Right renal pelvis (tissue), 4 donors: Measurements from ENCODE around the gene TMEM178A. TPM values are rescaled to one million over a fixed set of nuclear protein-coding genes. Genes with fewer than 3 reads are reported as not detected.
A peak's percentile ranks its signal among the peaks of the same experiment; 100 is the strongest.
"Not testable (repeated sequence)": the region's sequence is repeated elsewhere in the genome, so short reads cannot be mapped to it uniquely, and the experiment has no call there.

Experiments
- DNase-seq, 4 donors: peaks; one replicate each; pipeline ENCODE4 v3.0.0-alpha.2; 2013; ENCODE audit warnings: low read depth in 4 of 4, low spot score in 3 of 4, missing footprints in 1 of 4
- polyA plus RNA-seq, 4 donors: library from polyadenylated mRNA; unstranded; fragments of 120-200 nt; gene quantifications; one replicate each; pipeline ENCODE4 v1.2.1, GENCODE V29; 2013; ENCODE audit not compliant: insufficient read length in 4 of 4

The TMEM178A gene
- polyA plus RNA-seq, 4 donors = 77.2 to 101 (median 84.0) TPM

DNA sequence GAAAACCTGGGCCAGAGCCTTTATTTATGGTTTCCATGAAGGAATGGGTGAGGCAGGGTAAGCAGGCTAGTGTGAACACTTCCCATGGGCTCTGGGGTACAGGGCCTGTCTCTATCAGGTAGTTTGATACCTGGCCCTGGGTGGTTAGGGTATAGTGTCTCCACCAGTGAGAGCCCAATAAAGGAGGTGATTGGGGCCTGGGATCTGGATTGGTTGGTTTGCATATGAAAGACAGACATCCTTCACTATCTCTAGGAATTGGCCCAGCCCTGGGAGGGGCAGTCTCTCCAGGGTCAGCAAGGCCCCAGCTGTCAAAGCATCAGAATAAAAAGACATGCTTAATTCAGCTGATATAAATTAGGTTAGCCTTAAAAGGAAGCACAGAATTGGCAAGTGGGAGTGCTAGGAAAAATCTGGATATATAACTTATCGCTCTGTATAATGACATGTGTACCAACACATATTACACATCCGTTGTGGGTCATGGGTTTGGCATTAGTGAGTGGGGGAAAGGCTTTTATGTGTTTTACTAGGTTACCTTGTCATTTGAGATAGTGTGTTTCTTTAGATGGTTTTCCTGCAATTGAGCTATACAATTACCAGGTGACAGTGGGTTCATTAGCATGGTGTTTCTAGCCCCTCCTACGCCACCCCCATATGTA is 18.5 kb upstream of the TMEM178A start:
- no peak for DNase-seq

DNA sequence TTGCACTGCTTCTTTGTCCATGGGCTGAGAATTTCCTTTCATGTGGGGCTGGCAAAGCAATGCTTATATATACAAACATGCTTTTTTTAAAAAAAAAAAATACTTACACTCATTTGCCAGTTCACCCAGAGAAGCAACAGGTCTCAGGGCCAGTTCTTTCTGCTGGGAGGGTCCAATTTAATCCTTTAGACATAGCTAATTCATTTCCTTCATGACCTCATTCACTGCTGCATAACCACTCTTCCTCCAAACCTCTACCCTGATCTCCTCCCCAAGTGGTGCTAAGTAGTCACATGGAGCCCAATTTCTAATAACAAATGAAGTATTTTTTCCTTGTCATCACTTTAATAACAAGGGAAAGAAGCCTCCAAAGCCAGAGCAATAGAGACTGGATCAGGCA is 17.1 kb upstream of the TMEM178A start:
- DNase-seq = no peak

DNA sequence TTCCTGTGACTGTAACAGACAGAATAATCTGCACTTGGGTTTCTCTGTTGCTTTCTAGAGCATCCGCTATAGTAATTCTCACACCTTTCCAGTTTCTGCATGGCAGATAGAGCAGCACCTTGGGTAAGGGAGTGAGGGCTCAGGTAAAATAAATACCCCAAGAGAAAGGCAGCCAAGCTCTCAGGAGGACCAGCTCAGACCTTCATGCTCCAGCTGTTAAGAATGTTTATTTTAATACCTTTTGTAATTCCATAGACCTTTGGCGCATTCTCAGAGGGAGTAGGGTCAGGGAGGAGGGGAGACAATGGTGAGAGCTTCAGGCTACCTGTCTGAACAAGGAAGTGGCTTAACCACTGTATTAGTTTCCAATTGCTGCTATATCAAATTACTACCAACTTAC is 16.2 kb upstream of the TMEM178A start:
- DNase-seq = no peak

DNA sequence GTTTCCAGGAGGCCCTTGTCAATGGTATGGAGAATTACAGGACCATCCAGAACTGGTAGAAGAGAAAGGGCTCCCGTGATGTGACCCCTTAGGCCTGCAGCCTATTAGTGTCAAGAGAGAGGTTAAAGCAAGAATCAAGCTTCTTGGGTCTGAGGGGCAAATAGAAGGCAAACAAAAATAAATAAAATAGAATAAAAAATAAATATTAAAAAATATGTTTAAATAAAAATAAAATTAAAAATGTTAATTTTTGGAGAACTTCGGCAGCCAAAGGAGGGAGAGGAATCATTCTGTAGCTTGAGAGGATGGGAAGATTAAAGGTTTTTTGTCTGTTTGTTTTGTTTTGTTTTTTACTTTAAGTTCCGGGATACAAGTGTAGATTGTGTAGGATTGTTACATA is 15.2 kb upstream of the TMEM178A start:
- DNase-seq = no peak

DNA sequence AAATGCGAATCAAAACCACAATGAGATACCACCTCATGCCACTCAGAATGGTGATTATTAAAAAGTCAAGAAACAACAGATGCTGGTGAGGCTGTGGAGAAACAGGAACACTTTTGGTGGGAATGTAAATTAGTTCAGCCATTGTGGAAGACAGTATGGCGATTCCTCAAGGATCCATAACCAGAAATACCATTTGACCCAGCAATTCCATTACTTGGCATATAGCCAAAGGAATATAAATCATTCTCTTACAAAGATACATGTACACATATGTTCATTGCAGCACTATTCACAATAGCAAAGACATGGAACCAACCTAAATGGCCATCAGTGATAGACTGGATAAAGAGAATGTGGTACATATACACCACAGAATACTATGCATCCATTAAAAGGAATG is 9.5 kb upstream of the TMEM178A start:
- DNase-seq = not testable (repeated sequence)

DNA sequence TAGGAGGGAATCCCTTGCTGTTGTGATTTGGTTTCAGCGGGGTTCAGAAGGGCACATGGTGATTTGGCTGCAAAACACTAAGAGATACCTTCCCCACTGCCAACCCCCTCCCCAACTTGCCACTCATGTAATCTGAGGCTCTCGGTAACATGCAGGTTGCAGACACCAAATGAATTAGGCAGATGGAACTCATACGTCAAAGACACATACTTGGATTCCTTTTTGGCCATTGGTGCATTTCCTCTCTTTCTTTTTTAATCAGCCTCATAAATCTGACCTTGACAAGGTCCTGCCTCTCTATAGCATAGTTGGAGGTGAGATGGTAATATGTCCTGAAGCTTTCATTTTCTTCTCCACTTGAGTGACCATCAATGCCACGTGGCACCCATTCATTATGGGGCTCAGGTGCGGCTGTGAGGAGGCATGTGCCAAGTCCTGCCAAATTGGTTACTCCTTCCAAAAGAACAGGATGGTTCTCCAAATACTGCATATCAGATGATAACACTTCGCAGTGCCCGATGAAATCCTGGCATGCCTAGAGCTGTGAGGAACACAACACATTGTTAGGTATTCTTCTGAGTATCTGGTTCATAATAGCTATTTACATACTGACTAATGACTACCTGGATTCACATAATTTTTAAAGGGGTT is 8.3 kb upstream of the TMEM178A start:
- DNase-seq = no peak

DNA sequence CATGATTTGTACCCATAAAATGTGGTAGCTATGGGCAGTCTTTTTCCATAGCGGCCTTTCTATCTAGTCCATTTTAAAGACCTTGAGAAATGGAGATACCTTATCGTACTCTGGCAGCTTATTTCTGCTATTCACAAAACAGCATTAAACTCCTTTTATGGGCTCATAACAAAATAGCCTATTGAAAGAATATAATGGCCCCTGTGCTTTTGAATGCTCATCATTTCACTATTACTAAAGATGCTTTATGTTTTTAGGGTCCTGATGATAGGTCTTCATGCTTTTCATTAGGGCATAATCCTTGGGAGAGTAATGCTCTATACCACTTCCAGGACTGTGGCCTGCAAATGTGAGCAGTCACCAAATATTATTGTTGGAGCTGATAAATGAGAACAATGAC is 7.3 kb upstream of the TMEM178A start:
- DNase-seq = no peak

DNA sequence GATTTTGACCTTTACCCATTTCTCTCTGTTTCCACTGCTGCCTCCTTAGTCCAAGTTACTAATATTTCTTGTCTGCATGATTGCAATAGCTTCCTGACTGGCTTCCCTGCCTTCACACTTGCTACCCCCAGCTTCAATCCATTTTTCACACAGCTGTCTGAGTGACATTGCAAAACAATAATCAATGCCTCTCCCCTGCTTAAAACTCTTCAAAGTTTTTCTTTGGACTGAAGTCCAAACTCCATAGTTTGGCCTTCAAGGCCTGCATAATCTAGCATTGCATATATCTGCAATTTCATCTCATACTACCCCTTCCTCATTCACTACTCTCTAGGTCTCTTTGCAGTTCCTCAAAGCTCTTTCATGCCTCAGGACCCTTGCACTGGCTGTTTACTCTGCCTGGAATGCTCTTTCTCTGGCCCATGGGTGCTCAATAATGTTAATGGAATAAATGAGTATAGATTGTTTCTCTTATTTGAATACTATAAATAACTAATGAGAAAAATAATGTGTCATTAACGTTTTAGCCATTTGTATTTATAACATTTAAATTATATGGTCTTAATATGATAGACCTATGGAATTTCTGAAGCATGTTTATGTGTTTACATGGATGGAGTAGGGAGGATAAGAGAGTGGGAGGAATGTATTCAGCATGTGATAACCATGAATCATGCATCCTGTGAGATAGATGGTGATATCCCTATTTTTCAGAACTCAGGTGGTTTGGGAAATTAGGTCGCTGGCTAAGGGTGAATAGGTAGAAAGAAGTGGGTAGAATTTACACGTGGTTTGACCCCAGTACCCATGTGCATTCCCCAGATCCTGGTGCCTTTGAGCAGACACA is 5.7 kb upstream of the TMEM178A start:
- no peak for DNase-seq

DNA sequence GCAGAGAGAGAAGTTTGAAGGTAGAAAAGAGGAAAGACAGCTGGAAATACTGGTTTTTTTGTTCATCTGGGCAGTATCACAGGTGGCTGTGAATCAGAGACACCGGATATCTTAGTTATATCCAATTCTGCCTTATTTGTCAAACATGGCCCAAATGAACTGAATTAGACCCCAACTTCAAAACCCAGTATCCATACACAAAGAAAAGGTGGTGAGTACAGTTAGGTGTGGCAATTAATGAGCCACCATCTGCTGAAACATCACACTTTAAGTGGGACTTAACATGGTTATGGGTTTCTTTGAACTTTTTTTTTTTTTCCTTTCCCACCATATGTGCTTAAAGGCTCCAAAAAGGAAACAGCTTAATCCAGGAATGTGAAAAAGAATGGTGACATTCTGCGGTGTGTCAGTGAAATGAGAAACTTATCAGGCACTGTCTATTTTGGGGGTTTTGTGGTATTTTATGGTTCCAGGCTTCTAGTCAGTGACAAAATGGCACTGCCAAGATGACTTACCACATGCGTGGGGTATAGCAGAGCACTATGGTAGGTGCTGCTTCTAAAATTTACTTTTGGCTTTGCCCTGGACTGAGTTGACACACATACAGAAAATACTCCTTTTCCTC is 5.0 kb upstream of the TMEM178A start:
- no peak for DNase-seq

DNA sequence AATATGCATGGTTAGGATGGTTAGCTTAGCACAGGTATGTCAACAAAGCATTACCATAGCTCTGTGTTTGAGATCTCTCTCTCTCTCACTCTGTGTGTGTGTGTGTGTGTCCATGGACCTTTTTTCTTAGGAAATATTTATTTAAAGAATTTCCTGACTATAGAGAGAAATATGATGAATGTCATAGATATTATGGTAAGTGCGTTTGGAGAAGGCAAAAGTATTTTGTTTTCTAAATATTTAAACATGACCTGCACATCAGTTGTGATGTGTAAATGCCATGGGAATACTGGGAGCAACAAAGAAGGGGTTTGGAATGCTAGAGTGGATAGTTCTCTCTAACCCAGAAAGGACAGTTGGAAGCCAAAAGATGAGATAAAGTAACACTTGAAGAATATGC is 3.9 kb upstream of the TMEM178A start:
- no peak for DNase-seq

DNA sequence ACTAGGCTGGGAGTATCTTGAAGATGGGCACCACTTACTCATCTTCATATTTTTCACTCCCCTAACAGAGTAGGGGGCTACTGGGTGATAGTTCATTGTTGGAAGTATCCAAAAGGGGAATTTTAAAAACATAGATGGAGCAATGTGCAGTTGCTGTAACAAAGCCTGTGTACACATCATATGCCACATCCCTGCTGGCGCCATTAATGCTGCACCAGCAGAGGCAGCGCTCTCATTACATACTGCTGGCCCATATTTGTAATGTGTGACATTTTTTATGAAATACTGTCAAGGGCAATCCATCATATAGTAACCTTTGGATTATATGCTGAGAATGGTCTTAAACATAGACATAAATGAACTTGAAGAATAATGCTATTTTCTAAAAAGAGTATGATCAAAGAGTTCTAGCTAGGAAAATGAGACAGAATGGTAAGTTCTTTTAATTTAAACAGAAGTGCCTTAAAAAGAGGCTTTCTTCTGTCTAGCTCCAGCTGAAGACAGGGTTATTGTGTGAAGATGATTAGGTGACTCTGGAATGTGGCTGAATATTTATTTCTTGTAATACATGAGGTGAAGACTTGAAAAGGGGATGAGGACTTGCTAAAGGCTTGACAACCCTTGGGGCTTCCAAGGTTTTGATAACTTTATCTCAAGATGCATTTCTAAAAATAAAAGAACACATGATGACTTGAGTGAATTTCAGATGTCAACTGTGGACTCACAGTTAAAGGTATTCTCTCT is 2.4 kb upstream of the TMEM178A start:
- no peak for DNase-seq

DNA sequence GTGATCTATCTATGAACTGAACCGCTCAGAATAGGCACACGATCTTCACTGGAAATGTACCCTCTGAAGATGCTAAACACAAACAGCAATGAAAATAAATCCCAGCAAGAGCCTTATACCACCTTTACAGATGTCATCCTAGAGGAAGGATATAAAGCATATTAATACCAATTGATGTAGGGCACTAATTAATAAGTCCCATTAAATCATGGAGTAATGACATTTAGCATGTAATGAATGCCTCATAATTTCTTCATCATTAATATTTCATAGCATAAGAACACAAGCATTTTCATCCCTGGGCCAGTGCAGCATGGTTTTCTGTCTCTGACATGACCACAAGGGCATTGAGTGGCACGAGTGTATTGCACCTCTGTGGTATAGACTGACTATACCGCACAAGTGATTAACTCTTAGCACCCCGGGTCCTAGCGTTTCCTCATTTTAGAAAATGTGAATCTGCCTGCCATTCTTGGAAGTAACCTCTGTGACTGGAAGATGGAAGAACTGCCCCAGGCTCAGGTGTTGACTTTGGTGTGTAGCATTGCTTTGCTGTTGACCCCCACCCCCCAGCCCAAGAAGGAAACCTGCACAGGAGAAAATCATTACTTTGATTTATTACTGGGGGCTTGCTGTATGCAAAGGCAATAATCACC is 1.4 kb upstream of the TMEM178A start:
- DNase-seq = no peak

DNA sequence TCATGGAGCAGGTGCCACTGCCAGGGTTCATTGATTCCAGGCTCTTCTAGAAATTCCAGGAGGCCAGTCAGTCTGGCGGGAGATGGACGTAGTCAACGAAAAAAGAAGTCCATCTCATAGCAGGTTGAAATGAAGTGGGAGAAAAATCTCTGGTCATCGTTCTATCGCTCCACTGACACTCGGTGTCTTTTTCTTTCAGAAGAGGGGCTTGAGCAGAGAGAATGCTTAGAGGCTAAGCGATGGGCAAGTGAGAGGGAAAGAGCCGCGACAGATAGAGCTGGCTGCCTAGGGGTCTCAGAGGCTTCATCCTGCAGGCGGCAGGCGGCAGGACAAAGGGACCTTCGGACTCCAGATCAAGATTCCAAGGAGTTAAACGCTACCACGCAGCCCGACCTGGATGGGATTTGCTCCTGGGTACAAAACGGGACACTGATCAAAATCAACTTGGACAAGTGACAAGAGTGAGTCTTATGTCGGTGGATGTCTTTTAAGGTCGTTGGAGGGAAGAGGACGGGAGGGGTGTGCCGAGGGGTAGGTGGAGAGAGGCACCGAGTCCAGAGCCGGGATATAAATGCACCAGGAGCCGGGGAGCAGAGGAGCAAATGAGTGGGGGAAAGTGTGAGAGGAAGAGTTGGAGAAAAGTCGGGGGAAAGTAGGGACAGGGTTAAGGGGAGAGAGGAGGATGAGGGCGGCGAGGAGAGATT is 677 bp upstream of the TMEM178A start:
- DNase-seq = peak in 2 of 4 donors; percentile 23 to 35

DNA sequence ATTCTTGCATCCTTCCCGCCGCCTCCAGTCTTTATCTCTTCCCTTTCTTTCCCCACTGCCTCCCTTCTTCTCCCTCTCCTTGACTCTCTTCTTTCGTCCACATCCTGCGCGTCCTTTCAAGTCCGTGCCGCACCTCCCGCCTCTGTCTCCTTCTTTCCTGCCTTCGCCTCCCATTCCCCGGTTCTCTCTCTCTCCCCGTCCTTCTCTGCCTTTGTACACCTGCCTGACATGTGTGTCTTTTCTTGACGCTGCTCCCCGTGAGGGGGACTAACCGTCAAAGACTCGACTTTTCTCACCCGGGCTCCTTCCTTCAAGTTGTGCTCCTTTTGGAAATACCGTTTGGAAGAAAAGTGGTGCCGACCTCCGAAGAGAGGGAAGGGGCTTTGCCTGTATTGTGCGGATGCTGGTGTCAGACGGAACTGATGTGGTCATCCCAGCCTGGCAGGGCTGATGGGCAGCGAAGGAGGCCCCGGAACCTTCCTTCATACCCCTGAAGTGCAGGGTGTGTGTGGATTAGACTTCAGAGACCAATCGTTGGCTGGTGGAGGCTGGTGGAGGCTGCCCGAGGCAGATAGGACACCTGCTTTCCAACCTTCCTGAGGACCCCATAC is 879 bp downstream of the TMEM178A start:
- DNase-seq = no peak

DNA sequence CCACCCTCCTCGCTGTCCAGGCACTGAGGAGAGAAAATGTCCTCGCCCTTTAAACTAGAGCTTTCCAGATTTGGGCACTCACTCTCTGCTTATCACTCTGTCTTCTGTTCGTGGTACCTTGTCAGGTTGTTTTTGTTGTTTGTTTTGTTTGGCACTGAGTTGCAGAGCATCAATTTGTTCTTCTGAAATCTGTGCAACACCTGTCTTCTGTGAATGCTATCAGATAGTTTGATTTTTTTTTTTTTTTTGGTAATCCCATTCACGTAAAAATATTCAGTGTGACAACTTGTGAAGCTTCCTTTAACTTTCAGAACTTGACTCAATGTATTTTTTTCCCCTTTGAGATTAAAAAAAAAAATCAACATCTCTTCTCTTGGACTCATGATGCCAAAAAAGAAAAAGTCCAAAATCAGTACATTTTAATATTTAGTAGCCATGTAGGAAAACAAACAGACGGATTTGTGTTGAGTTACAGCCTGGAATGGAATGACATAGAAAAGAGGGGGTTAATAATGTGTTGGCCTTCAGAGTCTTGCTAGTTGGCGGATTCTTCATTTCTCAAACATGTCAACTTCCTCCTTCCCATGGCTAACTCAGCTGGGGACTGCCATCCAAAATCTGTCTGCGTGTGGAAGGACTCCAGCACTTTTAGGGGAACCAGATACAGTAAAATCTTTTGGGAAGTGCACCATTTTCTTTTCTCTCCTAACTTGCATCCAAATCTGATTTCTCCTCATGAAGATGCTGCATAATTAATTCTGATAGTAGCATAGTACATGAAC is 1.6 kb downstream of the TMEM178A start:
- DNase-seq = no peak

DNA sequence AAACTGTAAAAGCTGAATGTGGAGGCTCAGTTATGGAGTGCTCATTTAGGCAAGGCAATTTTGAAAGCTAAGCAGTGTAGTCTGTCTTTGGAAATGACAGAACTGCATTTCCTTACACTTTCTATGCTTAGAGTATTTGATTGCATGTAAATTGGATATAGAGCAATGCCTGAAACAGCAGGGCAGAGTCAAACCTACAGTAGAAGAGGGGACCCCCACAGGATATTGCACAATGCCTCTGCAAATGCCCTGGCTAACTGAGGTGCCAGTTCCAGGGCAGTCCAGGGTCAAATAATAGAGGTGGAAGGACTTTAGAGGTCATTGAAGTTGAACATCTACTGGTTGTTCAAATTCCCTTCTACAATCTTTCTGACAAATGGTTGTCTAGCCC is 2.2 kb downstream of the TMEM178A start:
- no peak for DNase-seq

DNA sequence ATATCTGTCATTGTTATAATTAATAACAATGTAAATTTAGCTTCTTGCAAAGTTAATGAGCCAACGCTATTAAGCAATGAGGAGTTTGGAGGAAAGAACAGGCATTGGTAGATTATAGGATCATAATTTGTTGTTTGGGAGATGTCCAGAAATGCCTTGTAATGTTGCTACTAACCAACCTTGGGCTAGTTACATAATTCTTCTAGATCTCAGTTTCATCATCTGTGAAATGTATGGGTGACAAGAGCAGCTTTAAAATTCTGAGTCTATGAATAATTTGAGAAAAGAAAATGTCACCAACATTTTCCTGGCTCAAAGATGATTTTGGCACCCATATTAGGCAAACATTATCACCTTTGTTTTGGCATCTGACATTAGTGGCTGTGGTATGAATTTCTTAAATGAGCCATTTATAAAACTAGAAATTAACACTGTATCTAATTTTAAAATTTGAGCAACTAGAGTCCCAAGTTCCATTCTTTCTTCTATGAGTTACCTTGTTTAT is 2.9 kb downstream of the TMEM178A start:
- no peak for DNase-seq

DNA sequence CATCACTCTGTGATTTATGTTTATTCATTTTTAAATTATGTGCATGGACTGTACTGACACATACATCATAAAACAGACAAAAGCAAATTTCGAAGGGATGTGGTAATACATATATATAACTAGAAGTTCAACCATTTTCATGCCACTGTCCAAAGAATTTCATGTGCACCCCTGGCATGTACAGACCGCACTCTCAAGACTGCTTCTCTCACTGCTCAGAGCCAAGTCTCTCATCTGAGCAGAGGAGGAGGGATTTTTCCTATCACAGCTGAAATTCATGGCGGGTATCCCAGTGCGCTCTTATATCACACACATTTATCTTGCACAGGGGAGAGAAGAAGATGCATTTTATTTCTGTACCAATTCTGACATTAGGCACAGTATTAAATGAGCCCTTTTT is 5.9 kb downstream of the TMEM178A start:
- DNase-seq = no peak
